ENCODE measurements around the gene VAV3. TPM values are rescaled to one million over a fixed set of nuclear protein-coding genes. Genes with fewer than 3 reads are reported as not detected.
"Not testable (repeated sequence)": the region's sequence is repeated elsewhere in the genome, so short reads cannot be mapped to it uniquely, and the experiment has no call there.

The VAV3 gene
- total and polyA plus RNA-seq, 3 donors from 2014 or later: 10.1 to 11.4 (median 11.3) TPM

DNA sequence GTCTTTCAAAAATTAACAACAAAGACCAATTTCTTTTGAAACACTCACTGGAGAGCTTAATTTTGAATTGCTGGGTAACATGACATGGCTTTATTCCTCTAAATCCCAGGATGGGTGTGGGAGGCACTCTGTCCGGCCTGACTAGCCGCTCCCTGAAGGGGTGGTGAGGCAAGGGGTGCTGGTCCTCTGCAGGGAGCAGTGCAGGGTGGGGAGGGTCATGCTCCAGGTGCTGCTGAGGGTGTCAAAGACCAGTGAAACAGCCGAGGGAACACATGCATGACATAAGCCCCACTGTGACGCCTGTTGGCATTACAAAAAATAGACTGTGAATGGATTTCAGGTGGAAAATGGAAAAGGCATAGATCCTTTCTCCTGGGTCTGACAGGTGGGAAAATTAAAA is 223.7 kb downstream of the VAV3 start:
- H3K4me3 ChIP-seq: no peak overlapping the region
- intact Hi-C loops (cut with DNase I; ENCODE audit: low total_unique reads): no loop called here
- WGBS, 2 donors: 96% methylated on average over 4 of the region's 4 CpGs
- H3K4me1 ChIP-seq: no peaks in the 10 kb centered on the region
- H3K36me3 ChIP-seq (ENCODE audit: low read depth, missing control alignments): no peaks in the 10 kb centered on the region
- H3K27ac ChIP-seq: no peak overlapping the region
- TF ChIP-seq POLR2A (IDR thresholded peaks at IDR 0.05) (no peak), CTCF (IDR thresholded peaks at IDR 0.05) (no peak)
- no peak for DNase-seq
- no peaks in the 10 kb centered on the region for H3K27me3 ChIP-seq
- no peaks in the 10 kb centered on the region for H3K9me3 ChIP-seq

DNA sequence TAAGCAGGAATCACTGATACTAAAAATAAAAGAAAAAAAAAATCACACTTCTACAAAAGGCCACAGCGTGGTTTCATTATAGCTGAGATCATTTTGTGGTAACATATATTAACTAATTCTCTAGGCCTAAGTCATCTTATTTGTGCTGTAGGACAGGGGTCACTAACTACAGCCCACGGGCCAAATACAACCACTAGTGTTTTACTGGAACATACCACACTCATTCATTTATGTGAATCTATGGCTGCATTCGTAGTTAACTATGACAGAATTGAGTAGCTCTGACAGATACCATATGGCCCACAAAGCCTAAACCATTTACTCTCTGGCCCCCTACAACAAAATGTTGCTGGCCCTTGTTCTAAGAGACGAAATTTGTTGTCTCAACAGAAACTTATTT is 224.4 kb downstream of the VAV3 start:
- Histone ChIP-seq H3K4me1 (no peaks in the 10 kb centered on the region), H3K4me3 (no peak overlapping the region), H3K27ac (no peak overlapping the region), H3K27me3 (no peaks in the 10 kb centered on the region), H3K36me3 (ENCODE audit: low read depth, missing control alignments) (no peaks in the 10 kb centered on the region), H3K9me3 (no peaks in the 10 kb centered on the region)
- TF ChIP-seq CTCF (IDR thresholded peaks at IDR 0.05): no peak
- TF ChIP-seq POLR2A (IDR thresholded peaks at IDR 0.05): no peak
- intact Hi-C loops (cut with DNase I; ENCODE audit: low total_unique reads): no loop called here
- no peak for DNase-seq
- WGBS, 2 donors: 81 to 89% methylated on average over 4 of the region's 4 CpGs

GRCh38 chr1:107739651-107740050 is 225.3 kb downstream of the VAV3 start:
- 94 to 96% methylated on average over 2 of the region's 2 CpGs for WGBS, 2 donors
- no peak overlapping the region for H3K4me3 ChIP-seq
- no peaks in the 10 kb centered on the region for H3K36me3 ChIP-seq (ENCODE audit: low read depth, missing control alignments)
- intact Hi-C loops (cut with DNase I; ENCODE audit: low total_unique reads): no loop called here
- no peaks in the 10 kb centered on the region for H3K9me3 ChIP-seq
- H3K27ac ChIP-seq: no peak overlapping the region
- TF ChIP-seq CTCF (IDR thresholded peaks at IDR 0.05) (no peak), POLR2A (IDR thresholded peaks at IDR 0.05) (no peak)
- no peaks in the 10 kb centered on the region for H3K27me3 ChIP-seq
- DNase-seq: no peak
- no peaks in the 10 kb centered on the region for H3K4me1 ChIP-seq

- DNase-seq: no peak
- 80 to 81% methylated on average over 4 of the region's 4 CpGs for WGBS, 2 donors
- no peaks in the 10 kb centered on the region for H3K27me3 ChIP-seq
- H3K9me3 ChIP-seq: no peaks in the 10 kb centered on the region
- intact Hi-C loops (cut with DNase I; ENCODE audit: low total_unique reads): no loop called here
- H3K4me1 ChIP-seq: no peaks in the 10 kb centered on the region
- TF ChIP-seq CTCF (IDR thresholded peaks at IDR 0.05) (no peak), POLR2A (IDR thresholded peaks at IDR 0.05) (no peak)
- no peaks in the 10 kb centered on the region for H3K36me3 ChIP-seq (ENCODE audit: low read depth, missing control alignments)
- H3K4me3 ChIP-seq: no peak overlapping the region
- no peak overlapping the region for H3K27ac ChIP-seq
These were observed 225.8 kb downstream of the VAV3 start for GRCh38 chr1:107739201-107739600.

GRCh38 chr1:107733401-107733800 is 231.6 kb downstream of the VAV3 start:
- H3K27me3 ChIP-seq; H3K9me3 ChIP-seq; H3K4me1 ChIP-seq; intact Hi-C loops (cut with DNase I; ENCODE audit: low total_unique reads); H3K27ac ChIP-seq; H3K4me3 ChIP-seq; DNase-seq; H3K36me3 ChIP-seq (ENCODE audit: low read depth, missing control alignments): not testable (repeated sequence)
- WGBS, 2 donors: 90 to 94% methylated on average over 7 of the region's 7 CpGs
